ENCODE data around the gene METTL26.

Gene METTL26

GRCh38 chr16:657487-657886 is 21.4 kb upstream of the METTL26 start:
- H3K9me3 ChIP-seq (ENCODE audit: control extremely low read depth in 1 of 5, control insufficient read depth in 4 of 5, insufficient read depth in 2 of 5, low read depth in 1 of 5, low read length in 4 of 5), result no peaks in the 10 kb centered on the region
- ChIA-PET CTCF (no interaction called here), POLR2A (no interaction called here)
- no peak overlapping the region for H3K27ac ChIP-seq (ENCODE audit: insufficient read depth in 1 of 2, low read depth in 1 of 2, low read length in 2 of 2, poor library complexity in 1 of 2, severe bottlenecking in 2 of 2)
- H3K36me3 ChIP-seq (ENCODE audit: control insufficient read depth in 4 of 4, insufficient read depth in 4 of 4, low read length in 3 of 4), result peaks cover 0 to 58% (median 19%) of the 10 kb centered on the region in 4 experiments
- H3K27me3 ChIP-seq (replicated peaks in 2 of 5; ENCODE audit: control insufficient read depth in 4 of 5, insufficient read depth in 5 of 5, low read length in 4 of 5), result no peaks in the 10 kb centered on the region
- no peak overlapping the region for H3K4me3 ChIP-seq (ENCODE audit: control insufficient read depth in 1 of 7, extremely low read depth in 1 of 7, insufficient read depth in 4 of 7, low read depth in 2 of 7, low read length in 6 of 7)
- H3K4me1 ChIP-seq (ENCODE audit: control extremely low read depth in 1 of 4, control insufficient read depth in 4 of 4, insufficient read depth in 4 of 4, low read length in 3 of 4), result peaks cover 0 to 19% (median 16%) of the 10 kb centered on the region in 4 experiments
- DNase-seq, result no peak
- 97% methylated on average over 19 of the region's 22 CpGs for WGBS (ENCODE audit: insufficient coverage)

DNA sequence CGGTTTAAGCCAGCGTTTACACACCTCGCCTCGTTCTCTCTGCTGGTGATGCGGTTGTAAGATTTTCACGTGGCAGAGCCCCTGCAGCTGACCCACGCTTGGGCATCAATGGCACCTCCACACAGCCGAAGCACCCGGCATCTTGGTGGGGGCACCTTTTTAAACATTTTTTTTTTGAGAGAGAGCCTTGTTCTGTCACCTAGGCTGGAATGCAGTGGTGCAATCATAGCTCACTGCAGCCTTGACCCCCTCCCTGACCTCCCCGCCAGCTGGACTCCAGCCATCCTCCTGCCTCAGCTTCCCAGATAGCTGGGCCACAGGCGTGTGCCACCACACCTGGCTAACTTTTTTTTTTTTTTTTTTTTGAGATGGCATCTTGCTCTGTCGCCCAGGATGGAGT is 17.9 kb upstream of the METTL26 start:
- H3K9me3 ChIP-seq (ENCODE audit: control extremely low read depth in 1 of 5, control insufficient read depth in 4 of 5, insufficient read depth in 2 of 5, low read depth in 1 of 5, low read length in 4 of 5), result no peaks in the 10 kb centered on the region
- ChIA-PET CTCF (interaction anchor here (0.6 to 1.8 kb wide), 4 partner anchors 9 to 31 kb away, joined by 3 to 4 read pairs (median 3); partner anchors contain the start of gene METTL26), POLR2A (no interaction called here)

GRCh38 chr16:652454-653305 is 16.6 kb upstream of the METTL26 start:
- ChIA-PET CTCF (interaction anchor here (1.0 to 1.9 kb wide), 5 partner anchors 11 to 53 kb away, joined by 3 to 5 read pairs (median 4); partner anchors contain the start of genes METTL26 and STUB1), POLR2A (no interaction called here)
- DNase-seq, result no peak
- peaks cover 0 to 27% (median 25%) of the 10 kb centered on the region in 4 experiments for H3K4me1 ChIP-seq (ENCODE audit: control extremely low read depth in 1 of 4, control insufficient read depth in 4 of 4, insufficient read depth in 4 of 4, low read length in 3 of 4)
- H3K4me3 ChIP-seq (ENCODE audit: control insufficient read depth in 1 of 7, extremely low read depth in 1 of 7, insufficient read depth in 4 of 7, low read depth in 2 of 7, low read length in 6 of 7), result no peak overlapping the region
- 95% methylated on average over 26 of the region's 28 CpGs for WGBS (ENCODE audit: insufficient coverage)
- no peaks in the 10 kb centered on the region for H3K27me3 ChIP-seq (replicated peaks in 2 of 5; ENCODE audit: control insufficient read depth in 4 of 5, insufficient read depth in 5 of 5, low read length in 4 of 5)
- peaks cover 0 to 56% (median 13%) of the 10 kb centered on the region in 4 experiments for H3K36me3 ChIP-seq (ENCODE audit: control insufficient read depth in 4 of 4, insufficient read depth in 4 of 4, low read length in 3 of 4)
- no peaks in the 10 kb centered on the region for H3K9me3 ChIP-seq (ENCODE audit: control extremely low read depth in 1 of 5, control insufficient read depth in 4 of 5, insufficient read depth in 2 of 5, low read depth in 1 of 5, low read length in 4 of 5)
- H3K27ac ChIP-seq (ENCODE audit: insufficient read depth in 1 of 2, low read depth in 1 of 2, low read length in 2 of 2, poor library complexity in 1 of 2, severe bottlenecking in 2 of 2), result no peak overlapping the region

More for the DNA sequence above, 17.9 kb upstream of the METTL26 start:
- Histone ChIP-seq H3K27me3 (replicated peaks in 2 of 5; ENCODE audit: control insufficient read depth in 4 of 5, insufficient read depth in 5 of 5, low read length in 4 of 5) (no peaks in the 10 kb centered on the region), H3K4me3 (ENCODE audit: control insufficient read depth in 1 of 7, extremely low read depth in 1 of 7, insufficient read depth in 4 of 7, low read depth in 2 of 7, low read length in 6 of 7) (no peak overlapping the region), H3K27ac (ENCODE audit: insufficient read depth in 1 of 2, low read depth in 1 of 2, low read length in 2 of 2, poor library complexity in 1 of 2, severe bottlenecking in 2 of 2) (no peak overlapping the region), H3K4me1 (ENCODE audit: control extremely low read depth in 1 of 4, control insufficient read depth in 4 of 4, insufficient read depth in 4 of 4, low read length in 3 of 4) (peaks cover 0 to 14% (median 11%) of the 10 kb centered on the region in 4 experiments), H3K36me3 (ENCODE audit: control insufficient read depth in 4 of 4, insufficient read depth in 4 of 4, low read length in 3 of 4) (peaks cover 0 to 69% (median 20%) of the 10 kb centered on the region in 4 experiments)
- WGBS (ENCODE audit: insufficient coverage), result 95% methylated on average over 12 of the region's 12 CpGs
- no peak for DNase-seq

- no peaks in the 10 kb centered on the region for H3K9me3 ChIP-seq (ENCODE audit: control extremely low read depth in 1 of 5, control insufficient read depth in 4 of 5, insufficient read depth in 2 of 5, low read depth in 1 of 5, low read length in 4 of 5)
- H3K27me3 ChIP-seq (replicated peaks in 2 of 5; ENCODE audit: control insufficient read depth in 4 of 5, insufficient read depth in 5 of 5, low read length in 4 of 5), result no peaks in the 10 kb centered on the region
- WGBS (ENCODE audit: insufficient coverage), result 96% methylated on average over 22 of the region's 22 CpGs
- H3K36me3 ChIP-seq (ENCODE audit: control insufficient read depth in 4 of 4, insufficient read depth in 4 of 4, low read length in 3 of 4), result peaks cover 0 to 54% (median 11%) of the 10 kb centered on the region in 4 experiments
- H3K4me1 ChIP-seq (ENCODE audit: control extremely low read depth in 1 of 4, control insufficient read depth in 4 of 4, insufficient read depth in 4 of 4, low read length in 3 of 4), result peaks cover 0 to 31% (median 30%) of the 10 kb centered on the region in 4 experiments
- ChIA-PET CTCF (interaction anchor here (1.5 to 3.1 kb wide), 3 partner anchors 7 to 52 kb away, joined by 4 to 16 read pairs (median 5); partner anchors contain the start of gene STUB1), POLR2A (no interaction called here)
- DNase-seq, result no peak
- H3K4me3 ChIP-seq (ENCODE audit: control insufficient read depth in 1 of 7, extremely low read depth in 1 of 7, insufficient read depth in 4 of 7, low read depth in 2 of 7, low read length in 6 of 7), result no peak overlapping the region
- no peak overlapping the region for H3K27ac ChIP-seq (ENCODE audit: insufficient read depth in 1 of 2, low read depth in 1 of 2, low read length in 2 of 2, poor library complexity in 1 of 2, severe bottlenecking in 2 of 2)
These were observed 15.7 kb upstream of the METTL26 start for GRCh38 chr16:651844-652243.

DNA sequence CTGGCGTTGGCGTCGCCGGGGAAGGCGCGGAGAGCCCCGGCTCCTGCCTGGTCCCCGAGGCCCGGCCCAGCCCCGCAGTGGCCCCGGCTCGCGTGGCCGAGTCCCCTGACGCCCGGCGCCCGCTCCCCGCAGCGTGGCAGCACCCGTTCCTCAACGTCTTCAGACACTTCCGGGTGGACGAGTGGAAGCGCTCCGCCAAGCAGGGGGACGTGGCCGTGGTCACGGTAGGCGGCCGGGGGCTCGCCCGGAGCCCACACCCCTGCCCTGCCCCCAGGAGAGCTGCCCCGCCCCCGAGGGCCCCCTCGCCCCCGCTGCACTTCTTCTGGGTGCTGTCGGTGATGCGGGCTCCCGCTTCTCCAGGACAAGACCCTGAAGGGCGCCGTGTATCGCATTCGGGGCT is 13.5 kb upstream of the METTL26 start:
- peaks cover 0 to 46% (median 6%) of the 10 kb centered on the region in 4 experiments for H3K36me3 ChIP-seq (ENCODE audit: control insufficient read depth in 4 of 4, insufficient read depth in 4 of 4, low read length in 3 of 4)
- H3K9me3 ChIP-seq (ENCODE audit: control extremely low read depth in 1 of 5, control insufficient read depth in 4 of 5, insufficient read depth in 2 of 5, low read depth in 1 of 5, low read length in 4 of 5), result no peaks in the 10 kb centered on the region
- POLR2A ChIA-PET, result interaction anchor here (0.7 kb wide), 1 partner anchor 41 kb away, joined by 4 read pairs; the partner anchor contains the start of gene WDR24
- H3K27ac ChIP-seq (ENCODE audit: insufficient read depth in 1 of 2, low read depth in 1 of 2, low read length in 2 of 2, poor library complexity in 1 of 2, severe bottlenecking in 2 of 2), result peak overlapping the region in 1 of 2 experiments; percentile 88
- H3K4me3 ChIP-seq (ENCODE audit: control insufficient read depth in 1 of 7, extremely low read depth in 1 of 7, insufficient read depth in 4 of 7, low read depth in 2 of 7, low read length in 6 of 7), result peak overlapping the region; percentile 35 to 81 (median 73)
- WGBS (ENCODE audit: insufficient coverage), result 4% methylated on average over 38 of the region's 44 CpGs
- DNase-seq, result peak in 1 of 3 donors; percentile 14
- CTCF ChIA-PET, result interaction anchor here (0.9 to 3.1 kb wide), 3 partner anchors 10 to 18 kb away, joined by 3 to 16 read pairs (median 5); partner anchors contain the start of genes METTL26 and RHOT2
- peaks cover 0 to 31% (median 30%) of the 10 kb centered on the region in 4 experiments for H3K4me1 ChIP-seq (ENCODE audit: control extremely low read depth in 1 of 4, control insufficient read depth in 4 of 4, insufficient read depth in 4 of 4, low read length in 3 of 4)
- H3K27me3 ChIP-seq (replicated peaks in 2 of 5; ENCODE audit: control insufficient read depth in 4 of 5, insufficient read depth in 5 of 5, low read length in 4 of 5), result no peaks in the 10 kb centered on the region

DNA sequence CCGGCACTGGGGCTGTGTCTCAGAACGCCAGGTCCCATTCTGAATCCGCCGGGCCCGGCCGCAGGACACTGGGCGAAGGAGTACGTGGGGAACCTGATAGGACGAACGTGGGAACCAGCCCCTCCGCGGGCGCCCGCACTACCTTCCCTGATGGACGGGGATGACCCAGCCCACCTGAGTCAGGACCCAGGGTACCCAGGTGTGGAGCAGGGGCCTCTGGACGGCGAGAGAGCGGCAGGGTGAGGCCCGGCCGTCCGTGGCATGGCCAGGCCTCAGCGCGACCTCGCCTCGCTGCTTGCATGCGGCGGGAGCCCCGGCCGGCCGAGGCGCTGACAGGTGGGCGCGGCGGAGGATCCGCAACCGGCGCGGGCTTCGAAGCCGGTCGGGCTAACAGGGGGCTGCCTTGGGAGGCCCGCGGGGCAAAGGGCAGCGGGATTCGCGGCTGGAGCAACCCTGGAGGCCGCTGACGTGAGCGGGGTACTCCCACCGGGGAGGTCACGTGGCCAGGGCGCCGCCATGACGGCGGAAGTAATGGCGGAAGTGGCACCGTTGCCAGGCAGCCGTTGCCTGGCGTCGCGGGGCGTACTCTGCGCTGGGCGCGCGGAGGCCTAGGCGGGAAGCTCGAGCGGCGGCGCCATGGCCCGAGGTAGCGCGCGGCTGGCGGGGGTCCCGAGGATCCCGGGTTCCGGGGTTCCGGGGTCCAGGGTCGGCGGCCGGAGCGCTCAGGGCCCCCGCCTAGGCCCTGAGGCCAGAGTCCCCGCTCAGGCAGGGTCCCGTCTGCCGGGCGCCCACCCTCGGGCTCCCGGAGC is 12.9 kb upstream of the METTL26 start, which contains the start of gene WDR90:
WDR90 (plus strand) TSS at position 585 of the 809 bp plus-strand sequence; CDS start at position 637, 52 bp downstream.
- ChIA-PET CTCF (interaction anchor here (0.9 to 3.1 kb wide), 5 partner anchors 10 to 44 kb away, joined by 3 to 16 read pairs (median 3); partner anchors contain the start of genes METTL26 and RHOT2), POLR2A (interaction anchor here (0.7 kb wide), 1 partner anchor 41 kb away, joined by 4 read pairs; the partner anchor contains the start of gene WDR24)
- Histone ChIP-seq H3K4me1 (ENCODE audit: control extremely low read depth in 1 of 4, control insufficient read depth in 4 of 4, insufficient read depth in 4 of 4, low read length in 3 of 4) (peaks cover 0 to 31% (median 30%) of the 10 kb centered on the region in 4 experiments), H3K36me3 (ENCODE audit: control insufficient read depth in 4 of 4, insufficient read depth in 4 of 4, low read length in 3 of 4) (peaks cover 0 to 44% (median 6%) of the 10 kb centered on the region in 4 experiments), H3K27ac (ENCODE audit: insufficient read depth in 1 of 2, low read depth in 1 of 2, low read length in 2 of 2, poor library complexity in 1 of 2, severe bottlenecking in 2 of 2) (peak within 1 kb of the TSS; percentile 79 to 88), H3K27me3 (replicated peaks in 2 of 5; ENCODE audit: control insufficient read depth in 4 of 5, insufficient read depth in 5 of 5, low read length in 4 of 5) (no peaks in the 10 kb centered on the region), H3K9me3 (ENCODE audit: control extremely low read depth in 1 of 5, control insufficient read depth in 4 of 5, insufficient read depth in 2 of 5, low read depth in 1 of 5, low read length in 4 of 5) (no peaks in the 10 kb centered on the region), H3K4me3 (ENCODE audit: control insufficient read depth in 1 of 7, extremely low read depth in 1 of 7, insufficient read depth in 4 of 7, low read depth in 2 of 7, low read length in 6 of 7) (peak within 1 kb of the TSS; percentile 35 to 81 (median 73))
- peak; percentile 89 to 94 (median 94) for DNase-seq
- WGBS (ENCODE audit: insufficient coverage), result 0% methylated on average over 82 of the region's 91 CpGs
